SK-N-SH treated with all-trans-retinoic acid at 6 μM for 48 hours (cell line): ENCODE results near the gene LRRFIP1.

Source experiments
- ESRRG ChIP-seq: fragments of 250-450 bp; sonication (Bioruptor Pico); IDR thresholded peaks from 2 replicates; pipeline ENCODE4 v1.6.1; 2021; ENCODE audit warnings: mild to moderate bottlenecking
- TCF4 ChIP-seq: fragments of 250-450 bp; sonication (Bioruptor Pico); IDR thresholded peaks from 2 replicates; pipeline ENCODE4 v1.8.0; 2021; ENCODE audit warnings: mild to moderate bottlenecking, moderate library complexity, borderline replicate concordance

- TF ChIP-seq TCF4 (no peak), ESRRG (CRISPR knock-in tag) (no peak)
These were observed 9.2 kb downstream of the LRRFIP1 start for GRCh38 chr2:237636578-237636977.
